ENCODE data around the gene DNAJC16.
"Not testable (repeated sequence)": the region's sequence is repeated elsewhere in the genome, so short reads cannot be mapped to it uniquely, and the experiment has no call there.

DNAJC16 gene

DNA sequence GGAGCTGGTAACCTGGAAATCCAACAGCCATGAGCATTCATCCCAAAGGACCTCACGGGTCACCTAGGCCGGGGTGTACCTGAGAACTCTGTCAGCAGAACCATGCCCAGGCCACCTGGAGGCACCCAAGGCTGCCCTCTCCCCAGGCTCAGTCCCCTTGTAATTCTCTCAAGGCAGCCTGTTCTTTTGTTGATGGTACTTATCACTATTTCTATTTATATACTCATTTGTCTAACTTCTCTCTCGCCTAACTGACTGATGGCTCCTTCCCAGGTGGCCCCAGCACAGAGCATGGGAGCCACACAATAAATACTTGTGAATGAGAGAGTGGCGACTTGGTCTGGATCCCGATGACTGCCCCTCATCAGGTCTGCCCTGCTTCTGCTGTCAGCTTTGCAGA is 19.4 kb upstream of the DNAJC16 start:
- no peak for DNase-seq

DNA sequence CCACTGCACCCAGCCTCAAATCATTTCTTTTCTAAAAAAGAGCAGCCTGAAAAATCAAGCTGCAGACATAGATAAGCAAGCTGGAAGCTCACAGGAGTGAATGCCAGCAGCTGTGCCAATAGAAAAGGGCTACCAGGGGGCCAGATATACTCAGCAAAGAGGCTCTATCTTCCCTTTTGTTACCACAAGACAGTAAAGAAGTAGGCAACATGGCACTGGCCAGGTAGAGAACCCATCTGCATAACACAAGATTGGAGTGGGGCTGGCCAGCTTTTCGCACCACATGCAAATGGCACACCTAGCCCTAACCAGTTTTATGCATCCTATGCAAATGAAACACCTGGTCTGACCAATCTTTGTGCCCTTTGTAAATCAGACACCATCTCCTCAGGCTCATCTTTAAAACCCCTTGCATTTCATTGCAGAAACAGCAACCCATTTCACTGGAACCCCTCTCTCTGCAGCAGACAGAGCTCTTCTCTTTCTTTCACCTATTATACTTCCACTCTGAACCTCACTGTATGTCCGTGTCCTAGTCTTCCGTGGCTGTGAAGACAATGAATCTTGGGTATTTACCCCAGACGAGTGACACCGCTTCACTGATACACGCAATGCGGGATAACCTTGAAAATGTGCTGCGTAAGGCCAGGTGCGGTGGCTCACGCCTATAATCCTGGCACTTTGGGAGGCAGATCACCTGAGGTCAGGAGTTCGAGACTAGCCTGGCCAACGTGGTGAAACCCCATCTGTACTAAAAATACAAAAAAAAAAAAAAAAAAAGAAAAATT is 17.8 kb upstream of the DNAJC16 start:
- DNase-seq, result no peak

DNA sequence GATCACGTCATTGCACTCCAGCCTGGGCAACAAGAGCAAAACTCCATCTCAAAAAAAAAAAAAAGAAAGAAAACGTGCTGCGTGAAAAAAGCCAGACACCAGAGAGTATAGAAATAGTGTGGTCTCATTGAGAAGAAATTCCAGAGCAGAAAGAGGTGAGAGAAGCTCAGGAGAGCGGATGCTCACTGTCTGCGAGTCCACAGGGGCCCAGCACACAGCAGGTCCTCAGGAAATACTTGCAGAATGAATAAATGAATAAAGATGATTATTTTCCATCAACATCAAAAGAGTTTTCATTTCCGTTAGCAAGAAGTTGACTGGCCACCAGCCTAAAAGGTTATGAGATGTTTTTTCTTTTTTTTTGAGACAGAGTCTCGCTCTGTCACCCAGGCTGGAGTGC is 17.1 kb upstream of the DNAJC16 start:
- DNase-seq, result no peak

DNA sequence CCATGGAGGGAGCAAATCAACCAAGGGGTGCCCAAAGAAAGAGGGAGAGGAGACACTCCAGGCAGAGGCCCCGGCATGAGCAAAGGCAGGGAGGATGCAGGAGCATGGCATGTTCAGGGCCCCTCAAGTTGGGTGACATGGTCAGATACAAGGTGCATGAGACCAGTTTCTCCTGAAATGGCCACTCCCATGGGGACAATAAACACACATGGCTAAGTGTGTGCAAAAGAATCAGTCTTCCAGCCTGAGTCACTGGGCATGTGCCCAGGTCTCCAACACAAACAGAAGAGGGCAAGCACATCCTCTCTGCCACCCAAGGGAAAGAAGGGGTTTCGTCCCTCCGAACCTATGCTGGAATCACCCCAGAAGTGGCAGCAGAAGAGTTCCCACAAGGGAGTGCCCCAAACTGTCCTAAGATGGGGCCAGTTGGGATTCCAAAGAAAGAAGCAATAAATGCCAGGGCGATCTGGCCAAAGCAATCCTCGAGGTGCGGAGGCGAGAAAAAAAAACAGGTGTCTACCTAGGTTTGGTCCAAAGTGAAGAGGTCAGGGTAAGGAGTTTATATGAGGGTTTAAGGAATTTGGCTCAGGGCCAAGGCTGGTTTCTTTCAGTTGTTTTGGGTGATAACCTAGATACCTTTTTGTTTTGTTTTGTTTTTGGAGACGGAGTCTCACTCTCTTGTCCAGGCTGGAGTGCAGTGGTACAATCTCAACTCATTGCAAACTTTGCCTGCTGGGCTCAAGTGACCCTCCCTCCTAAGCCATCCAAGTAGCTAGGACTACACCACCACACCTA is 15.8 kb upstream of the DNAJC16 start:
- DNase-seq, result no peak

DNA sequence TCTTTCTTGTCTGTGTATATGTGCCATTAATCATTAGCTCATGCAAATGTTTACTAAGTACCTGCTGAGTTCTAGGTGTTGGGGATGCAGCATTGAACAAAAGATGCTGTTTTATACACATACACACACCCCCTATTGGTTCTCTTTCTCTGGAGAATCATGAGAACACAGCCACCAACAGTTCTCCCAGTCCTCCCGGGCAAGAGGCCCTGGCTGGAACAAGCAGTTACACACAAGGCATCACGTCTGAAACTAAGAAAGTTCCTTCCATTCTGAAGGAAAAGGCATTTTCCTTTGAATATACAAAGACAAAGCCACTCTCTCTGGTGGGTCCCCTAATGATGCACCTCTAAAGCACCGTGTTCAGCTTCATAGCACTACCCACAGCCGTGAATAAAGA is 13.5 kb upstream of the DNAJC16 start:
- no peak for DNase-seq

DNA sequence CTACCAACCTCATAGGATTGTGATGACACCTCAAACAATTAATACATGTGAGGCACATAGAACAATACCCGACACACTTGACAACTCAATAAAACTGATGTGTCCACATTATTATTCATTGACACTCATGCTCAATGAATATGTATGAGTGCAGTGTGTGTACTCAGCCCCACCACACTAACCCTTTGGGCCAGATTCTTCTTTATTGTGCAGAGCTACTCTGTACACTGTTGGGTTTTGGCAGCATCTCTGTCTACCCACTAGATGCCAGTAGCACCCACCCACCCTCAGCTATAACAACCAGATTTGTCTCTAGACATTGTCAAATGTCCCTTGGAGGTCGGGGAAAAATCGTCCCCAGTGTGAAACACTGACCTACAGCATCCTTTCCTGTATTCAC is 12.7 kb upstream of the DNAJC16 start:
- DNase-seq, result no peak

DNA sequence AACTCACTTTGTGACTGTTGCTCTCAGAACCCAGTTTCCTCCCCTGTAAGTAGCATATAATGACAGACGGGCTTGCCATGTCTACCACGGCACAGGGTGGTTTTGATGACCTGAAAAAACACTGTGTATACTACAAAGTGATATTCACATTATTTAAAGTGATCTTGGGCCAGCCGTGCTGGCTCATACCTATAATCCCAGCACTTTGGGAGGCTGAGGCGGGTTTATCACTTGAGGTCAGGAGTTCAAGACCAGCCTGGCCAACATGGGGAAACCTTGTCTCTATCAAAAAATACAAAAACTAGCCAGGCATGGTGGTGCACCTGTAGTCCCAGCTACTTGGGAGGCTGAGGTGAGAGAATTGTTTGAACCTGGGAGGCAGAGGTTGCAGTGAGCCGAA is 12.1 kb upstream of the DNAJC16 start:
- DNase-seq, result not testable (repeated sequence)

DNA sequence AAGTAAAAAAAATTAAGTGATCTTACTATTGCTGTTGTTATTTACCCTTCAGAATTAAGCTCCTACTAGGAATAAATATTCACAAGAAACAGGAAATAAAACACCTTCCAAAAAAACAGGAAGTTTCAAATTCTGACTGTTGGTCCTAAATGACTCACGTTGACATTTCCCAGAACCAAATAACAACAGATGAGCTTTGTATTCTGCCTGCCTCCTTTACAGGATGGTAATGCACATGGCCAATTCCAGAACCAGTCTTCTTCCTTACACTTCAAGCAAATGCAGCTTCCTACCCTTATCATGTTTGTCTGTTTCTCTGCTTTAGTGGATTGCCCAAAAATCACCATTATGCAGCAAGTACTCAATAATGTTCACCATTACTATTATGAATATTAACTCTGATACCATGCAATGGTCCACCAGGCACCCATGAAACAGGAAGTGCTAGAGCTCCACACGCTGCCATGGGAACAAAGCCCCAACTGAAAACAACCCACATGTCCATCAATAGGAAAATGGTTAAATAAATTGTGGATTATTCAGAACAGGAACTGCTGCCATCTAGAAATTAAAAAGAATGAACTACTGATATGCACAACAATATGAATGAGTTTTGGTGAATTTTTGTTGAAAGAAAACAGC is 11.5 kb upstream of the DNAJC16 start:
- DNase-seq, result no peak

DNA sequence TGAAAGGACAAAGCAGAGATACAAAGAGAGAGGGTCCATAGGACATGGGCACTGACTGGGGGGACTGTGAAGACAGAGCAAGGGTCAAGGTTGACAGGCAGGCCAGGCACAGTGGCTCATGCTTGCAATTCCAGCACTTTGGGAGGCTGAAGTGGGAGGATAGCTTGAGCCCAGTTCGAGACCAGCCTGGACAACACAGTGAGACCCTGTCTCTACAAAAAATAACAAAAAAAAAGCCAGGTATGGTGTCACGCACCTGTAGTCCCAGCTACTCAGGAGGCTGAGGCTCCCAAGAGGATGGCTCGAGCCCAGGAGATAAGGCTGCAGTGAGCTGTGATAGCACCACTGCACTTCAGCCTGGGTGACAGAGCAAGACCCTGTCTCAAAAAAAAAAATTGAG is 7.0 kb upstream of the DNAJC16 start:
- no peak for DNase-seq

DNA sequence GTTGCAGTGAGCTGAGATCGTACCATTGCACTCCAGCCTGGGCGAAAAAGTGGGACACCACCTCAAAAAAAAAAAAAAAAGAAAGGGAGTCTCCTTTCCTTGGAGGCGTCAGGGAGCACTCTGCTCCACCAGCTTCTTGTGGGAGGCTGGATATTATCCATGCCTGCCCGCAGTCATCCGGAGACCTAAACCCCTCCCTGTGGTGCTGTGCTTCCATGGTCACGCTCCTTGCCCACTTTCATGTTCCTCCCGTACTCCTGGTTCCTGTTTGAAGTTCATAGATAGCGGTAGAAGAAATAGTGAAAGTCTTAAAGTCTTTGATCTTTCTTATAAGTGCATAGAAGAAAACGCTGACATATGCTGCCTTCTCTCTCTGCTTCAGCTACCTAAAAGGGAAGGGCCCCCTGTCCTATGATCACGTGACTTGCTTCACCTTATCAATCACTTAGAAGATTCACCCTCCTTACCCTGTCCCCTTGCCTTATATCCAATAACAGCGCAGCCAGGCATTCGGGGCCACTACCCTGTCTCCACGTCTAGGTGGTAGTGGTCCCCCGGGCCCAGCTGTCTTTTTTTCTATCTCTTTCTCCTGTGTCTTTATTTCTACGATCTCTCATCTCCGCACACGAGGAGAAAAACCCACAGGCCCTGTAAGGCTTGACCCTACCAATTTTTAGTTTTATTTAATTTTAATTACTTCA is 5.3 kb upstream of the DNAJC16 start:
- not testable (repeated sequence) for DNase-seq

DNA sequence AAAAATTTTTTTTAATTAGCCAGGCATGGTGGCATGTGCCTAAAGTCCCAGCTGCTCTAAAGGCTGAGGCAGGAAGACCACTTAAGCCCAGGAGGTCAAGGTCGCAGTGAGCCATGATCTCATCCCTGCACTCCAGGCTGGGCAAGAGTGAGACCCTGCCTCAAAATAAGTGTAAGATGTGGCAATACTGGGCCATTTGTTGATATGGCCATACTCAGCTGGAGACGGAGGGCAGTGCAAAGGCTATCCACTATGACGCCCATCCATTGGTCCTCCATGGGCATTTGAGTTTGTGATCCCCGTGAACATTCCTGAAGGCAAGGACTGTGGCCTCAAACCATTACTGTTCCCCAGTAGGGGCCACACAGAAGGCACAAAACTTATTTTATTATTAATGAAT is 4.1 kb upstream of the DNAJC16 start:
- DNase-seq, result no peak

DNA sequence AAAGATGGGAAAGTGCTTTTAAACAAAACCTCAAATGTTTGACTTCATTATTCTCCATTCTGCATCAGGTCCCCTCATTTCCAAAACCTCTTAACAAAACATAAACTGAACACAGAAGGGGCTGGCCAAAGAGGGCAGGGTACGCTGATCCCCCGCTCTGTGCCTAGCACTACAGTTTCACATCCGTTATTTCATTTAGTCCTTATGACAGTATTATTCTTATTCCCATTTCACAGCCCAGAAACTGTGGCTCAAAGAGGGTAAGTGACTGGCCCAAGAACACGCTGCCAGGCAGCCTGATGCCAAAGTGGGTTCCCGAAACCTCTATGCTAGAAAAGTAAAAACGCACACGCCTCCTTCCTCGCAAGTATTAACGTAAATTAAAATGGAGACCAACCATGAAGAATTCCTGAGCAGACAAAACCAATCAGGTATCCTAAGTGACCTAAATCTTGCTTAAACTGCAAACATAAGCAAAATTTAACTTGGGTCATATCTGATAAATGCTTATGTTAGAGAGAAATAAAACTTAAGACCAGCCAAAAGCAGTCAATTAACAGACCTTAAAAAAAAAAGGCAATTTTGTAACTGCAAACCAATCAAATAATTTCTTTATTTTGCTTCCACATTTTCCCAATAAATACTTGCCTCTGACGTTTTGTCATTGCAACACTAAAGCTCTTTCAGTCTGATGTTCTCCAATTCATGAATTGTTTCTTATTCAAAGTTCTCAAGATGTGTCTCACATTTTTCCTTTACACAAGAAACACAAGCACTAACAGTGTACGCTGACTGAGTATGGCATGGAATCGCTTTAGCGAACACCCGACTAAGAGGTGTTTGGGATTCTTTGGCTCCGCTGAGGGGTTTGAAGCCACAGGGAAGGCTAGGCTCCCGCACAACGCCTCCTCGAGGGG is 3.3 kb upstream of the DNAJC16 start:
- DNase-seq, result no peak

DNA sequence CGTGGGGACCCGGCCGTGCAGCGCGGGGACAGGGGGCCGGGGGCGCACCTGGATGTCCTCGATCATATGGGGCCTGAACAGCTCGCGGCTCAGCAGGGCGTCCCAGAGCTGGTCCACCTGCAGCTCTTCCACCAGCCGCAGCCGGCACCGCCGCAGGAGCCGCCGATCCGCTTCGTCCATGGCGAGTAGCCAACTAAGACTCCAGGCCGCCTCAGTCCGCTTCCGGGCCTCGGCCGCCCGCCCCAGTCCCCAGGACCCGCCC is 2.7 kb upstream of the DNAJC16 start, which contains the start of gene CASP9:
Gene CASP9, minus strand, starts transcription at position 195 of the 262 bp plus-strand sequence. Its CDS starts 15 bp downstream, at position 180.
- DNase-seq, result no peak

DNA sequence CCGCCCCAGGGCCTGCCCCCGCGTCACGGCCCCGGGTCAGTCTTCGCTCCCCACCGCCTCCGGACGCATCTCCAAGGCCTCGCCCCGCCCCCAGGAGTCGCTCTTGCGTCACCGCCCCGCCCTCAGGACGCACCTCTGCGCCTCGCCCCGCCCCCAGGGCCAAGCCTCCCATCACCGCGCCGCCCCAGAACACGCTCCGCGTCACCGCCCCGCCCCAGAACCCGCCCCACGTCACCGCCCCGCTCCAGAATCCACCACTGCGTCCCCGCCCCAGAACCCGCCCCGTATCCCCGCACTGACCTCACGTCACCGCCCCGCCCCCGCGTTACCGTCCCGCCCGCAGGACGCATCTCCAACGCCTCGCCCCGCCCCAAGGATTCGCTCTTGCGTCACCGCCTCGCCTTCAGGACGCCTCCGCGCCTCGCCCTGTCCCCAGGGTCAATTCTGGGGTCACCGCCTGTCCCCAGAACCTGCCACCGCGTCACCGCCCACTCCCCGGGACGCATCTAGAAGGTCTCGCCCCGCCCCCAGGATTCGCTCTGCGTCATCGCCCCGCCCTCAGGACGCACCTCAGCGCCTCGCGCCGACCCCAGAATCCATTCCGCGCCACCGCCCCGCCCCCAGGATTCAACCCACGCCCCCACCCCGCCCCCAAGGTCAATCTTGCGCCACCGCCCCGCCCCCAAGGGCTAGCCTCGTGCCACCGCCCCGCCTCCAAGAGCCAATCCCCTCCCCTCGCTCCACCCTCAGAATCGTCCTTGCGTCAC is 2.2 kb upstream of the DNAJC16 start:
- DNase-seq, result peak; percentile 100

DNA sequence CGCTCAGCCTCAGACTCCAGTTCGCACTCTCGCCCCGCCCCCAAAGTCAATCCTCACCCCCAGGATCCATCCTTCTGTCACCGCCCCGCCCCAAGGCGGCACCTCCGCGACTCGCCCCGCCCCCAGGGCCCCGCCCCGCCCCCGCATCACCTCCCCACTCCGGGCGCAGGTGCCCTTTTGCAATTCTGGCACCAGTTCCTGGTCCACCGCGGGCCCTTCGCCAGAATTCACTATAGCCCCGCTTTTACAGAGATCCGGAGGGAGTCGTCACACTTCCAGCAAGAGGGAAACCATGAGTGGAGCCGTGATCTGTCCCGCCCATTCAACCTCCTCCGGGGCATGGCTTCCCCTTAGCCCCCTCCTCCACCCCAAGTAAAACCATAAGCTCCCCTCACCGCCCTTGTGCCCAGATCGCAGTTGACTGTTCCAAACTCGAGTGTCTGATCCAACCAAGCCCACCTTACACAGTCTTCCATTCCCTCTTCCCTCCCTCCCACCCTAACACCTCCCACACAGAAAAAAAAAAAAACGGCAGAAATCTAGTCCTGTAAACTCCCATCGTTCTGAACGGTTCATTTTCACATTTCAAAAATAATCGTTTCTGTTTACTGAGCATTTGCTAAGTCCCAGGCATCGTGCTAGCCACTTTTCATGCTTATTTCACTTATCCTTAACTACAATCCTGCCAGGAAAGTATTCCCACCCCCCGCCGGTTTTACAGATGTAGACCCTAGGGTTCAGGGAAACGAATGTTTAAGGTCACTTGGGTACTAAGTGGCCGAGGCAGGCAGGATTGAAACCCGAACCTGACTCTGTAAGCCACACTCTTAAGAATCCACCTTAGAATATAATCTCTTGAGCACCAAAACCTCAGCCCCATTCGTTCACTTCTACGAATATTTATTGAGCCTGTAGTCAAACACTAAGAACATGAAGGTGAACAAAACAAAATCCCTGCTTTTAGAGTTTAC is 1.3 kb upstream of the DNAJC16 start:
- DNase-seq, result no peak

DNA sequence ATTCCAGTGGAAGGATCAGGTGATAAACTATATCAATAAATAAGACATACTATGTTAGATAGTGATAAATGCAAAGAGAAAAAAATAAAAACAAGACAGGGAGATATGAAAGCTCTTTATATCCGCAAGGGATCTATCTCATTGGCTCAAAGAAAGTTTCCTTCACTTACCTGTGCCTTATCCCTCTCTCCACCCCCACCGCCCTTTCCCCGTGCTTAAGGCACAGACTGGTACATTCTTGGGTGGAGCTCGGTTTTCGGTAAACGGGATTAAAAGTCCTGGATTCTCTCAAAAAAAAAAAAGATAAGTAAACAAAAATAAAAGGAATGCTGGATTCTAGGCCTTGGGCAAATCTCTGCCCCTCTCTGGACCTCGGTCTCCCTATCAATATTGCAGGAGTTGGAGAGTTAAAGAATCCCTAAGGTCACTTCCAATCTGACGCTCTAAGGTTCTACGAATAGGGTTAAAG is 593 bp upstream of the DNAJC16 start:
- DNase-seq, result no peak

DNA sequence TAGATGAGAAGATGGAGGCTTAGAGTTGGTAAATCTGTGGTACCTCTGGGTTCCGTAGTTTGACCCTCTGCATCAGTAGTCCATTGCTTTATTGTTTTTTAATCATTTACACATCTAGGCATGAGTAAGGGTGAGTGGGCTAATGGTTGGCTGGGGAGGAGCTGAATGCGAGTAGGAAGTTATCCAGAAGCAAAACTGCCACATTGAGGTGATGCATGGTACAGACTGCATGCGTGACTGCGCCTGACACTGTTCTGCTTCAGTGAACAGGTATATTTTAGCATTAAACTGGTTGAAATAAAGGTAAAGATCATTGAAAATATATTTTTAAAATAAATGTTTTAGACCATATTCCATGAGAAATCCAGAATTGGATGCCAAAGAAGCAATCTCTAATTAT is 4.4 kb downstream of the DNAJC16 start:
- no peak for DNase-seq

DNA sequence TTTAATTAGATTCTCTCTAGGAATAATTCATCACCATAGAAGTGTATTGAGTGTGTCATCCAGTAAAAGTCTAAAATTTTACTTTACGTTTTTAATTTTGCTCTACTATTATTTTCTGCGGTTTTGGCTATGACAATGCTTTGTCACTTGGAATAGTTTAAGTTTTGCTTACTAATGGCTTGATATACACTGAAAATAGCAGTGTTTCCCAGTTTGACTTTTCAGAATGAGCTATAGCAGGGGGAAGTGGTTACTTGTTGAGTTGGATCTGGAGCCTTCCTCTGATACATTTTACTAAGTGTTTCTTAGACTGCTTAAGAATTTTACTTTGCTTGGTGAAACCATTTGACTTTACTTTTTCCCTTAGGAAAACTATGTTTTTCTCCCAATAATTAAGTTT is 5.0 kb downstream of the DNAJC16 start:
- no peak for DNase-seq

DNA sequence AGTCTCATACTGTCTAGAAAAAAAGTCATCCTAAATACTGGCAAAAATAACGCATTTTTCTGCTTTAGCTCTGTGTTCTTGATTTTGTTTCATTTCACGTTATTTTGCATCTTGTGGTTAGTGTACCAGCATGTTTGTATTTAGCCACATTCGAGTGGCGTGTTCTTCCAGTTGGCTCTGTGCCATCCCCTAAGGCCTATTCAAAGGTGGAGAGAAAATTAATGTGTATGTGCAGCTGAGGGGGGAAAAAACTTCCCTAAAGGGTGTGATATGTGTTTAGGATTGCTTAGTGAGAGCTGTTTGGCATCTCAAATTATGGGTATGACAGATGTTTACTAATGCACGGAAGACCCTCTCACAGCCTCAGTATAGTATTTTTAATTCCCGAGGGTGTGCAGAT is 12.1 kb downstream of the DNAJC16 start:
- no peak for DNase-seq

DNA sequence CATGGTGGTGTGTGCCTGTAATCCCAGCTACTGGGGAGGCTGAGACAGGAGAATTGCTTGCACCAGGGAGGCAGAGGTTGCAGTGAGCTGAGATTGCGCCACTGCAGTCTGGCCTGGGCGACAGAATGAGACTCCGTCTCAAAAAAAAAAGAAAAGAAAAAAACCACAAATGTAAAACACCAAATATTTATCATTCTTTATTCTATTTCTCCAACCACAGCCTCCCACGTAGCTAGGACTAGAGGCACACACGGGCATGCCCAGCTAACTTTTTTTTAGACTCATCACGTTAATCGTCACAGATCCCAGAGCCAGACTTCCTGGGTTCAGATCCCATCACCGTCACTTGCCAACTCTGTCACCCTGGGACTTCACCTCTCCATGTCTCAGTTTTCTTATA is 13.5 kb downstream of the DNAJC16 start:
- DNase-seq, result no peak

Data from activated naive CD4-positive, alpha-beta T cell (primary cell).